Activated CD4-positive, alpha-beta T cell treated with anti-CD3 and anti-CD28 coated beads, Interleukin-10, Interleukin-2, amounts not matched to agents 100 ng/mL and 50 ng/mL, durations not matched to agents 16 hours and 8 hours (primary cell): Measurements from ENCODE around the gene CIBAR2.

Experiments used
- DNase-seq: peaks from one replicate; pipeline ENCODE4 v3.0.0-alpha.2; 2020

Gene CIBAR2

DNA sequence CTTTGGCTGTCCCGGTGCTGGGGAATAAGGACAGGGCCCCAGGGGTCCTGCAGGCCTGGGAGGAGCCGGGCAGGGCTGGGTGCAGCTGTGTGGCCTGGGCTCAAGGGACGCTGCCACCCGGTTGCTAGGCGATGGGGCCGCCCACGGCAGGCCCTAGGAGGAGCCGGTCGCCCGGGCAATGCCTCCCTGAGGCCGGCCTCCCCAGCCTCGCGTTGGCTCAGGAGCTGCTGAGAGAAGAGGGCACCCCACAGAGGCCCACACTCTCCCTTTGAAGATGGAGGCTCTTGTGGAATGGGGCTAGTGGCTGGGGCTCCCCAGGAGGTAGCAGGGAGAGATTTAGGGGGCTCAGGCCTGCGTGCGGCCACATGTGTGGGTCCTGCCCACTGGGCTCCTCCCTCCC, at the start of gene CIBAR2:
Gene CIBAR2 (minus strand): TSS at position 109 of the 400 bp plus-strand sequence. CDS start 120 bp downstream, outside the sequence.
- DNase-seq = no peak

DNA sequence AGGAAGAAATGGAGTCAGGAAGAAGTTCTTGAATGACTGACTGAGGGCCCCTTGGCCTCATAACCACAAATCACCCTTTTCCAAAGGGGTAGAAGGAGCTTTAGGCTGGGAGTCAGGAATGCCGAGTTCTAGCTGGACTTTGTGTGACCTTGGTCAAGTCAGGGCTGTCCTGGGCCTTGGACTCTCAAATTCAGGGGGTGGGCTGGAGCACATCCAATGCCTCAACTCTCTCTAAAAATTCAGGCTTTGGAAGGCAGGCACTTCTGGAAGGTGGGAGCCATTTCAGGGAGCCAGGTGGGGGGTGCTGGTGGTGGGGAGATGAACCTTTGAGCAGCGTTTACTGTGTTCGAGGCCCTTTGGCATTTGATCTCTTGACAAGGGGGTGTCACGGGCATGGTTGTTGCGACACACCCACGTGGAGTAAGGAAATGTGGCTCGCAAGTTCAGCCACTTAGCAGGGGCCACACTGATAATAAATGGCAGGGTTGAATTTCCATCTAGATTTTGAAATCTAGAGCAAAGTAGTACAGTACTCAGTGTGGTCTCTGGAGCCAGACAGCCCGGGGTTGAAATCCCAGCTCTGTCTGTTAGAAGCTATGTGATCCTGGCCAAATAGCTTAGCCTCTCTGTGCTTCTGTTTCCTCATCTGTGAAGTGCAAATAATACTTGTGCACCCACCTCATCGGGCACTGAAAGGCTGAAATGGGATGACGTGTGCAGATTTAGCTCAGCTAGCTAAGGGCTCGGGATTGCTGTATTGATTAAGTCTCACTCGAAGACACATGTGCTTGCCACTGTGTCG, 47.1 kb upstream of the CIBAR2 start:
- no peak for DNase-seq

DNA sequence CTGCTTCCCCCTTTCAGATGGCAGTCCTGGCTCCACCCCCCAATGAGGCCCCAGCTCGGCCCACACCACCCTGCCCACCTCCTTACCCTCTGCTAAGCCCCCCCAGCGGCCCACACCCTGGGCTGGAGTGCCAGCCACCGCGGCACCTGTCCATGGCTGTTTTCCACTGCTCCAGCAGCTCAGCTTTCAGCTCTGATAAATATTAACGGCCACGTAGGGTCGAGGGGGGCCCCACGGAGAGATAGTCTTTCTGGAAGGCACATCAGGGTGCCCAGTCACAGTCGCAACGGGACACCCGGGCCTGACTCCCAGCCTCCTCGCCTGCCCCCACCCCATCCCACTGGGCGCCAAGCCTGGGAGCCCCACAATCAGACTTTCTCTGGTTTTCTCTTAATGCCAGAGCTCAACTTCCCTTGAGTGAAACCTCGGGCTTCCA, 46.5 kb upstream of the CIBAR2 start:
- DNase-seq = no peak

DNA sequence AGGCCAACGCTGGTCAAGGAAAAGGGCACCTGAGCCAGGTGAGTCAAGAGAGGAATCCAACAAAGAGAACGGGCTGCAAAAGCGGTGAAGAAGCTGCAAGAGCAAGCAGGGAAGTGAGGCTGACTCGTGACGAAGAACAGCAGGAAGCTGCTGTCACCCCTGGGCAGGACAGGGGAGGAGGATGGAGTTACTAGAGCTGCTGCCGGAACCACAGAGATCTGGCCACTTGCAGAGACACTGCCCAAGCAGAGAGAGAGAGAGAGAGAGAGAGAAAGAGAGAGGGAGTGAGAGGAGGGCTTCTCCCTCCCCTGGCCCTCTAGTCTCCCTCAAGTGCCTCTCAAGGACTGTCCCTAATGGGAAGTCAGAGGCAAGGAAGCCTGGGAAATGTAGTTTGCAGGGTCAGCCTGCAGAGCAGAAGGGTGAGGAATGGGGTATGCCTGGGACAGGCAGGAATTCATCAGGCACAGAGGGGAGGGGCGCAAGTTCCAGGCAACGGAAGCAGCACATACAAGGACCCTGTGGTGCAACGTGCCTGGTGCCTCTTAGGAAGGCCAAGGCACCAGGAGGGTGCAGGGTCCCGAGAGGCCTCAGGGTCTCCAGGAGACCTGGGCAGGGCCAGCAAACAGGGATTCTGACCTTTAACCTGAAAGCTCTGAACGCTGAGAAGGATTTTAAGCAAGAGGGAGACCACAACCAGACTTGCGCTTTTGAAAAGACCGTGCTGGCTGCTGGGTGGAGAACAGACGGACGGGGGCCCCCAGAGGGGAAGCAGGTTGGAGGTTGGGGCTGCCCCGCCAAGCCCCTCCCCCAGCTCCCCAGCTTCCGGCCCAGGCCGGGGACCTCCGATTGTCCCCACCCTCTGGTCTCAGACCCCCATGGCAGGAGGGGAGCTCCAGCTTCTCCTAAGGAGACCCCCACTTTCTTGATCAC, 45.8 kb upstream of the CIBAR2 start:
- no peak for DNase-seq

DNA sequence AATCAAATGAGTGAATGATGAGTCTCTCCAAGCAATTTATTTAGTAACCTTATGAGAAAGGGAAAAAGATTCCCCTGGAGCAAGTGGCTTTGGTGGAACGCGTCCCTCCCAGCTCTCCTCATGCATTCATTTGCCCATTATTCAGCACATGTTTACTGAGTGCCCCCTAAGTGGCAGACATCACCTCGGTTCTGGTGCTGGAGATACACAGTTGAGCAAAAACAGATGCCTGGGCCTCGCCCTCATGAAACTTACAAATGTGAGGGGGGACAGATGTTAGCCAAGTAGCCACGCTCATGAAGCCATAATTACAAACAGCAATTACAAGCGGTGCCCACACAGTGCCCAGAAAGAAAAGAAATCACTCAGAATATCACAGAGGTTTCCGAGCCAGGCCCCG, 45.1 kb upstream of the CIBAR2 start:
- DNase-seq = no peak

DNA sequence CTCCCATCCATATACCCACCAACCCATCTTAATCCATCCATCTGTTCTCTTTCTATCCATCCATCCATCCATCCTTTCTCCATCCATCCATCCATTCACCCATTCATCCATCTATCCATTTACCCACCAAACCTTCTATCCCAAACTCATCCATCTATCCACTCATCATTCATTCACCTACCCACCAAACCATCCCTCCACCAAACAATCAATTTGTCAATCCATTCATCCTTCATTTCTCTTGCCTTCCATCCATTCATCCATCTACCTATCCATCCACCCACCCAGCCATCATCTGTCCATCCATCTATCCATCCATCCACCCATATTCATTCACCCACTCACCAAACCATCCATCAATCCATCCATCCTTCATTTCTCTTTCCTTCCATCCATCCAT, 44.6 kb upstream of the CIBAR2 start:
- DNase-seq = no peak

DNA sequence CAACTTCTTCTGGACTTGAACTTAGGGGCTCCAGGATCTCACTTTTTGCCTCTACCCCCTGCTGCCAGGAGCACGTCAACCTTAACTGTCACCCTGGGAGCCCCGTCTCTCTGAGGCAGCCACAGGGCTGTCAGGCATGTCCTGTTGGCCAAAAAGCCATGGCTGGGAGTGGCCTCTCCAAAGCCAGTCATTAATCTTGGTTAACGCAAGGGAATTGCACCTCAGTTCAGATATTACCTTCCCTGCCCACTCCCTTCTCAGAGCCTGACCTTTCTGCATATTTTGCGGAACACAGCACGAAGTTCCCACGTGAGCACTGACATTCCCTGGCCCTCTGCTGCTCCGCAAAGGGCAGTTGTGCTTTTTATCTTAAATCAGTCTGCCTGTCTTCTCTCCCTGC, 44.2 kb upstream of the CIBAR2 start:
- no peak for DNase-seq

DNA sequence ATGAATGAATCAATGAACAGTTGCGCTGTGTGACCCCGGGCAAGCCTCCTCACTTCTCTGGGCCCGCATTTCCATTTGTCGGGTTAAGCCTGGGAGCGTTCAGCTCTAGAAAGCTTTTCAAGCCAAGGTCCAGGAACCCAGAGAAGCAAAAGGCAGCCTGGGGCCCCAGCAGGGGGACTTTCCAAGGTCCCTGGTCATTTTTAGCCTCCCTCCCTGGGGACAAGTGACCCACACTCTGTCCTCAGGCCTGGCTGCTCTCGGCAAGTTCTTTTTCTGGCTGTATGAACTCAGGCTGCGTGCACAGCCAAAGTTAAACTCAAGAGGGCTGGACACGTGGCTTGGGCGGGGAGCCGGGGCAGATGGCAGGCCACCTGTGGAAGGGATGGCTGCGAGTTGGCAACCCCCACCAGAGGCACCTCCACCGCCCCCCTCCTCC, 41.4 kb upstream of the CIBAR2 start:
- DNase-seq = no peak

DNA sequence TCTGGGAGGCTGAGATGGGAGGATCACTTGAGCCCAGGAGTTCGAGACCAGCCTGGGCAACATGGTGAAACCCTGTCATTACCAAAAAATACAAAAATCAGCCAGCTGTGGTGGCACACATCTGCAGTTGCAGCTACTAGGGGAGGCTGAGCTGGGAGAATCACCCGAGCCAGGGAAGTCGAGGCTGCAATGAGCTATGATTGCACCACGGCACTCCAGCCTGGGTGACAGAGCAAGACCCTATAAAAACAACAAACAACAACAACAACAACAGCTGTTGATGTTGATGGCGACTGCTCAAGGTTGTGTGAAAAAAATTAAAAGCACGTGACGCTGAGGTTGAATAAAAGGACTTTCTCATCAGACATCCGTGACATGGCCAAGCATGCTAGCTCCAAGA, 40.8 kb upstream of the CIBAR2 start:
- no peak for DNase-seq

DNA sequence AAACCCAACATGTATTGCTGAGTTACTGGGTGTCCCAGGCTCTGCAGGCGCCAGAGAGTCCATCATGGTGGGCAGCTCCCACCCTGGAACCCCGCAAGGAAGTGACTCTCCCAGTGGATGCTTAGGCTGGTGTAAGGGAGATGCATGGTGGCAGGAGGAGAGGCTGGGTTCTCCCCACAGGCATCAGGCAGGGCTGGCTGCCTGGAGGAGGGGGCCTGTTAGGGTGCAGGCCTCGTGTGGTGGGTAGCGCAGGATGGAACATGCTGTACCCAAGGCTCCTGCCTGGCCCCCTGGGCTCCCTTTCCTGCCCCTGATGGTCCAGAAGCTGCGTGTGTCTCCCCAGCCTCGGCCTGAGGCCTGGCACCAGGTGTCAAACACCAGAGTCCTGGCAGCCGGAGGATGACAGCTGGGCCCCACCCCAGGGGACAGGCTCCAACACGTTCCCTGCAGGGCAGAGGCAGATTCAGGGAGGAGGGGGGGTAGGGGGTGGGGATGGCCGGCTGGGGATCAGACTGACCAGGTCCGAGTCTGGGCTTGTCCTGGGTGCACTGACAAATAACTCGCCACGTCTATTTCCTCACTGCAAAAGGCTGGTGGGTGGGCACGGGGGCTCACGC, 40.2 kb upstream of the CIBAR2 start:
- DNase-seq = no peak

DNA sequence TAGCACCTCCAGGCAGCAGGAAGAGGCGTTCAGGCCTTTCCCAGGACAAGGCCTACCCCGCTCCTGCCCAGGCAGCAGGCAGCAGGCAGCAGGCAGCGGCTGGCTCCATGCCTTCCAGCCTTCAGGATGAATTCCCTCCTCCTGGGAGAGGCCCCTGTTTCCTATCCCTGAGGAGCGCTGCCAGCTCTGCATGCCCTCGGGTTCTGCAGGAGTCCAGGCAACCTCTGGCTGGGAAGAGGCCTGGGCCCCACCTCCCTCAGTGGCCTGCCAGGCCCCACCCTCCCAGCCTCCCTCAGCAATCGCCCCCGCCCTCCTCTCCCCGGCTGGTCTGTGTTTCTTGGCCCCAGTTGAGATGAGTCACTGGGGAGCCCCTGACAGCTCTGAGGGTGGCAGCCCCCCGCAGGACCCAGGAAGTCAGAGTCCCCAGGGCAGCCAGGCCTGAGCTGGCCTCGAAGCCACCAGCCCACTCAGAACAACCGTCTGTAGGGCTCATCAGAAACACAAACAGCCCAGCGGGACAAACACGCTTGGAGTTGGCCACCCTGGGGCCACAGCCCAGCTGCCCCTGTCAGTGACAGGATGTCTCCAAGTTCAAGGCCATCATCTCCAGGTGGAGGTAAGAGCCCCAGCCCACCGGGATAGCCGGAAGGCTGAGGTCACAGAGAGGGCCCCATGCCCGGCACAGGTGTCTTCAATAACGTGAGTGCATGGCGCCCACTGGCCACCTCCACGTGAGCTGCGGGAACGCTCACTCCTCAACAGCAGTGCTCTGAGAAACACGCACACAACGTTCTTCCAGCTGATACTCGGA, 39.5 kb upstream of the CIBAR2 start:
- DNase-seq = no peak

DNA sequence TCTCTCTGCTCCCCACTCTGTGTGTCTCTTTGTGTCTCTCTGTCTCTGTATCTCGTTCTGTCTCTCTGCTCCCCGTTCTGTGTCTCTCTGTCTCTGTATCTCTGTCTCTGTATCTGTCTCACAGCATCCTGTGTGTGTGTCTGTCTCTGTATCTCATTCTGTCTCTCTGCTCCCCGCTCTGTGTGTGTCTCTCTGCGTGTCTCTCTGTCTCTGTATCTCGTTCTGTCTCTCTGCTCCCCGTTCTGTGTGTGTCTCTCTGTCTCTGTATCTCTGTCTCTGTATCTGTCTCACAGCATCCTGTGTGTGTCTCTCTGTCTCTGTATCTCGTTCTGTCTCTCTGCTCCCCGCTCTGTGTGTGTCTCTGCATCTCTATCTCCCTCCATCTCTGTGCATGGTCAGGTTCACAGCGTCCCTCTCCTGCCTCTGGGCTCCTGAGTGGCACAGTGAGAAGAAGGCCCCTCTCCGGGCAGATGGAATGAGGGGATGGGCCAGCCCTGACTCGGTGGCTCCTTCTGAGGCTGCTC, 38.9 kb upstream of the CIBAR2 start:
- no peak for DNase-seq

DNA sequence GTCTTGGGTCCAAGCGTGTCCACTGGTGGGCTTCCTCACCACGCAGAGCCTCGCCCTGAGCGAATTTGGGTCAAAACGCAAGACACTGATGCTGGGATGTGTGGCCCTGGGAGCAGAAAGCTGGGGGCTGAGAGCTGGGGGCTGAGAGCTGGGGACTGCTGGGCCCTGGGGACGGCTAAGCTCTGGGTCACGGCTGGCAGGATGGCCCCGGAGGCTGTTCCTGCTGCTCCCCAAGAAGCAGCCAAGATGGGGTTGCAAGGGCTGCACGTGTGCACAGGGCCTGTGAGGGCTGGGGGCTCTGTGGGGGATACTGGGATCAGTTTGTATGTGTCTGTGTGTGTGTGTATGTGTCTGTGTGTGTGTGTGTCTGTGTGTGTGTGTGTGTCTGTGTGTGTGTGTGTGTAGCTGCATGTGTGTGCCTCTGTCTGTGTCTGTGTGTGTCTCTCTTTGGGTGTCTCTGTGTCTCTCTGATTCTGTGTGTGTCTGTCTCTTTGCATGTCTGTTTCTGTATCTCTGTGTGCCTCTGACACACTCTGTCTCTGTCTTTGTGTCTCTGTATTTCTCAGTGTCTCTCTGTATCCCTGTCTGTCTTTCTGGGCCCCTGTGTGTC, 38.2 kb upstream of the CIBAR2 start:
- no peak for DNase-seq

DNA sequence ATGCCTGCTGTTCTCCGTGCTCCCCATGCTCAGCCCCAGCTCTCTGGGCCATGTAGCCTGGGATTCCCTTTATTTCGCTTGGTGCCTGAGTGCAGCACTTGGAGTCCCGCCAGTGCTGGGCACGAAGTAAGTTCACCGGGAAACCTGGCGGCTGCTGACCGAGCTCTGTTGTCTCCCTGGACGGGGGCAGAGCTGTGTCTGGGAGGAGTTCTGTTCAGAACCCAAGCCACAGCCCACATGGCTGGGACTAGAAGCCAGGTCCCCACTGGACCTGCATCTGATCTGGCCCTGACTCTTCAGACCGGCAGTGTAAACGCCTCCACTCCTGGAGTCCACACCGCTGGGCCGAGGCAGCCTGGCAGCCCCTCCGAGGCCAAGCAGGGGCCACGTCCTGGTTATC, 37.5 kb upstream of the CIBAR2 start:
- DNase-seq = no peak

DNA sequence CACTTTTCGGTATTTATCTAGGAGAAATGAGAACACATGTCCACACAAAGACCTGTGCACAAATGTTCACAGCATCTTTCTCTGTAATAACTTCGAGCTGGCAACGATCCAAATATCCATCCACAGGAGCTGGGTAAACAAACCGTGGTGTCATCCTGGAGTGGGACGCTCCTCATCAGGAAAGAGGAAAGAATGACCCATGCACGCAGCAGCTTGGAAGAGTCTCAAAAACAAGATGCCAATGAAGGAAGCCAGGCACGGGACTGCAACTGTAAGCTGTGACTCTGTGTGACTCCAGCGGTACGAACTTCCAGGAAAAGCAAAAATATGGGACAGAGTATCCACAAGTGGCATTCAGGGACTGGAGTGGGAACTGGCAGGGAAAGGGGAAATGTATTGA, 36.7 kb upstream of the CIBAR2 start:
- no peak for DNase-seq

DNA sequence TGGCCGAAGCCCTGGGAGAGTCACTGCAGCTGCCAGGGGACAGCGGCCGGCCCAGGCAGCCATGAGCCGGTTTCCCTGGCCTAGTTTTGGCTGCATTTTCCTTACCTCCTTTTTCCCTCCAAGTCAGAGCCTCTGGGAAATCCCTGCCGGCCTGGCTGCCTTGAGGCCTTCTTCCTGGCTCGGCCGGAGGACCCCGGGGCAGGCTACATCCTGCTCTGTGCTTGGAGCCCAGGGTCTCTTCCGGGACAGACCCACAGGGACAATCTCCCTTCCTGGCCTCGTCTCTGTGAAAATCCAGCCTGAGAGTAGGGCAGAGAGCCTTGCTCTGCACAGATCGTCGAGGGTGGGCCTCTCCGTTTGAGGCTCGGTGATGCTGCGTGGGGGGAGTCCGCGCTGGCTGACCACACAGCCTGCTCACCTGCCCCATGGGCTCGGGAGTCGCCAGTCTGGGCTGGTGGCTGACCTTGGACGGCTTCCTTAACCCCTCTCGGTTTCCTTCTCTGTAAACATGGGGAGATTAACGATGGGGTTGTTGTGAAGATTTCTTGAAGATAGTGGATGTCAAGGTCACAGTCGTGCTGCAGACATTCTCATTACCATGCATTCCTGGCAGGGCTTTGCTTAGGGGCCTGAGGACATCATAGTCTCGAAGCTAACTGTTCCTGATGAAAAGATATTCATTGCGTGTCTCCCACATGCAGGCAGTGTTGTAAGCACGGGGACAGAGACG, 34.8 kb upstream of the CIBAR2 start:
- no peak for DNase-seq

DNA sequence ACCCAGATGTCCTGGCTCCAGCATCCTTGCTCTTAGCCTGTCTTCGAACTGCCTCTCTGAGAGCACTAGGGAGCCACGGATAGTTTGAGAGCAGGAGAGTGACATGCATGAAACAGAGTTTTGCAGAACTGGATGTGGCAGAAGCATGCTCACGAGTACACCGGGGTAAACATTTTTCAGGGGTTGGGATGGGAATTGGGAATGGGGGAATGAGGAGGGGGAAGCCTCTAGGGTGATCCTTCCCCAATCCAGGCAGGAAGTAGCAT, 34.2 kb upstream of the CIBAR2 start:
- DNase-seq = no peak

DNA sequence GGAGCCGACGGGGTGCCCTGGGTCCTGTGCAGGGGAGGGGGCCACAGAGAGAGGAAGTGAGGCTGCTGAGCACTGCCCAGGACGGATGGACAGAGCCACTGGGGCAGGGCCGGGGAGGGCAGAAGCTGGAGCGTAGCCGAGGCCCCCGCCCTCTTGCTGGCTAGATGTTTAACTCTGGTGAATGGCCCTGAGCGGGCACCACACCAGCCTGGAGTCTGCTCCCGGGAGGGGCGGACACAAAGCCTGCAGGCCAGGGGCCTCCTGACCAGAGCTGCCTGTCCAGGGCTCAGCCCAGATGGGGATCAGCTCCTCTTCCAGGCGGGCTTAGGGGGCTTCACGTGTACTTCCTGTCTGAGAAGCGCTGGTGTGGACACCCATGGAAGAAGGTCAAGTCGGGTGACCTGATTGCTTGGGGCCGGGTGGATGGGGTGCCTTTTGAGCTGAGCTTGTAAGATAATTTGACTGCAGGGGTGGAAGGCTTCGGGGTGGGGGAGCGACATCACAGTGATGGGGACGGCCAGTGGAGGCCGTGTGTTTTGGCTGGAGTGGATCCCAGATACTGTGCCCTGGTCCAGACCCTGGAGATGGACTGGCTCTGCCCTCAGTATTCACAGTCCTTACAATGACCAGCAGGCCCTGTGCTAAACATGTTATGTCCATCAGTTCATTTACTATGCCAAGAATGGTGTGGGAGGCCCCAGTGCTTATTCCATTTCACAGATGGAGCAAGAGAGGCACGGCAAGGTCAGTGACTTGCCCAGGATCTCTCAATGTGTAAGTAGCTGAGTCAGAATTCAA, 33.7 kb upstream of the CIBAR2 start:
- DNase-seq = no peak

DNA sequence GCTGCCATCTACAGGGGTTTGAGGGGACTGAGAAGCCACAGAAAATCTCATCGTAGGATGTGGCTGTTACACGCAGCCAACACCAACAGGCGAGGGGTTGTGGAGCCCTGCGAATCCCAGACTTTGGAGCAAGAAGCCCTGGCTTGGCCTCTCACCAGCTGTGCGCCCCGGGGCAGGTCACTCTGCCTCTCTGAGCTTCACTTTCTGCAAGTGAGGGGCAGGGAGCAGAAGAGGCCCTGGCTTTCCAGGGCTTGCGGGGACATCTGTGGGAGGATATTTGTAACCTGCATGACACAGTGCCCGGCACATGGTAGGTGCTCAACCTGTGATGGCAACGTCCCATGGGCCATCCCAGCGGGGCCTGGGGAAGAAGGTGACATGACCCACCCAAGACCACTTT, 32.9 kb upstream of the CIBAR2 start:
- DNase-seq = no peak
